ENCODE measurements around the gene ALDH7A1. TPM values are rescaled to one million over a fixed set of nuclear protein-coding genes. Genes with fewer than 3 reads are reported as not detected.

Gene ALDH7A1
- total and polyA plus RNA-seq, 2 donors (not counting 1 experiment from before 2014, with no cell fraction given): 0.78 to 3.3 TPM

GRCh38 chr5:126615286-126615685 is 20.3 kb upstream of the ALDH7A1 start:
- peaks cover 0 to 55% of the 10 kb centered on the region in 2 experiments for H3K36me3 ChIP-seq (replicated peaks in 1 of 2; ENCODE audit: control extremely low read depth in 1 of 2, control insufficient read depth in 1 of 2, extremely low read depth in 1 of 2, insufficient read depth in 2 of 2, low read length in 1 of 2)
- no peak overlapping the region for H2AFZ ChIP-seq (ENCODE audit: insufficient read depth, low read depth, low read length, poor library complexity, severe bottlenecking)
- peaks cover 38% of the 10 kb centered on the region for H4K20me1 ChIP-seq (ENCODE audit: control insufficient read depth, insufficient read depth, low read length, poor library complexity, severe bottlenecking)
- no peaks in the 10 kb centered on the region for H3K27me3 Mint-ChIP-seq
- no peaks in the 10 kb centered on the region for H3K9me3 ChIP-seq (ENCODE audit: control extremely low read depth in 1 of 3, control insufficient read depth in 2 of 3, insufficient read depth in 1 of 3, low read length in 2 of 3)
- DNase-seq (no peak), ATAC-seq (ENCODE audit: low read depth) (no peak)
- TF ChIP-seq, protein P1, sequence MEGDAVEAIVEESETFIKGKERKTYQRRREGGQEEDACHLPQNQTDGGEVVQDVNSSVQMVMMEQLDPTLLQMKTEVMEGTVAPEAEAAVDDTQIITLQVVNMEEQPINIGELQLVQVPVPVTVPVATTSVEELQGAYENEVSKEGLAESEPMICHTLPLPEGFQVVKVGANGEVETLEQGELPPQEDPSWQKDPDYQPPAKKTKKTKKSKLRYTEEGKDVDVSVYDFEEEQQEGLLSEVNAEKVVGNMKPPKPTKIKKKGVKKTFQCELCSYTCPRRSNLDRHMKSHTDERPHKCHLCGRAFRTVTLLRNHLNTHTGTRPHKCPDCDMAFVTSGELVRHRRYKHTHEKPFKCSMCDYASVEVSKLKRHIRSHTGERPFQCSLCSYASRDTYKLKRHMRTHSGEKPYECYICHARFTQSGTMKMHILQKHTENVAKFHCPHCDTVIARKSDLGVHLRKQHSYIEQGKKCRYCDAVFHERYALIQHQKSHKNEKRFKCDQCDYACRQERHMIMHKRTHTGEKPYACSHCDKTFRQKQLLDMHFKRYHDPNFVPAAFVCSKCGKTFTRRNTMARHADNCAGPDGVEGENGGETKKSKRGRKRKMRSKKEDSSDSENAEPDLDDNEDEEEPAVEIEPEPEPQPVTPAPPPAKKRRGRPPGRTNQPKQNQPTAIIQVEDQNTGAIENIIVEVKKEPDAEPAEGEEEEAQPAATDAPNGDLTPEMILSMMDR (IDR thresholded peaks at IDR 0.05): no peak
- TF ChIP-seq EZH2 (IDR thresholded peaks at IDR 0.05; ENCODE audit: borderline replicate concordance, insufficient read depth, low read depth, low read length, poor library complexity, severe bottlenecking): no peak
- H3K79me2 ChIP-seq (ENCODE audit: control insufficient read depth, insufficient read depth, low read length): peaks cover 45% of the 10 kb centered on the region
- WGBS (ENCODE audit: insufficient coverage): no CpG with 5 or more reads among the region's 4 CpGs
- no peaks in the 10 kb centered on the region for H3K9me3 Mint-ChIP-seq (ENCODE audit: insufficient read depth)
- no peak overlapping the region for H3K4me2 ChIP-seq (replicated peaks; ENCODE audit: low read depth, low read length, poor library complexity, severe bottlenecking)
- POLR2A ChIA-PET: interaction anchor here (0.7 kb wide), 1 partner anchor 267 kb away, joined by 3 read pairs; no protein-coding TSS in a partner anchor
- H3K27me3 ChIP-seq (replicated peaks in 1 of 4; ENCODE audit: control extremely low read depth in 1 of 4, control insufficient read depth in 3 of 4, insufficient read depth in 4 of 4, low read length in 3 of 4): no peaks in the 10 kb centered on the region
- H3K4me1 ChIP-seq (ENCODE audit: control insufficient read depth in 2 of 2, insufficient read depth in 2 of 2, low read length in 2 of 2): no peaks in the 10 kb centered on the region
- no peak overlapping the region for H3K9ac ChIP-seq (ENCODE audit: low read length)
- intact Hi-C loops (cut with micrococcal nuclease): no loop called here
- CTCF ChIA-PET: interaction anchor here (1.2 kb wide), 1 partner anchor 9 kb away, joined by 6 read pairs; no protein-coding TSS in a partner anchor
- H3K4me1 Mint-ChIP-seq: peaks cover 22% of the 10 kb centered on the region
- no peak overlapping the region for H3K27ac ChIP-seq (ENCODE audit: low read length in 2 of 2)
- no peak overlapping the region for H3K4me3 ChIP-seq (ENCODE audit: control extremely low read depth in 1 of 5, extremely low read depth in 1 of 5, insufficient read depth in 1 of 5, low read depth in 2 of 5, low read length in 4 of 5)
- H3K4me3 Mint-ChIP-seq: no peak overlapping the region
- no peak overlapping the region for H3K27ac Mint-ChIP-seq

GRCh38 chr5:126613941-126614592 is 19.0 kb upstream of the ALDH7A1 start:
- Histone ChIP-seq H3K9ac (ENCODE audit: low read length) (no peak overlapping the region), H3K4me3 (ENCODE audit: control extremely low read depth in 1 of 5, extremely low read depth in 1 of 5, insufficient read depth in 1 of 5, low read depth in 2 of 5, low read length in 4 of 5) (no peak overlapping the region), H2AFZ (ENCODE audit: insufficient read depth, low read depth, low read length, poor library complexity, severe bottlenecking) (no peak overlapping the region), H4K20me1 (ENCODE audit: control insufficient read depth, insufficient read depth, low read length, poor library complexity, severe bottlenecking) (peaks cover 41% of the 10 kb centered on the region), H3K4me1 (ENCODE audit: control insufficient read depth in 2 of 2, insufficient read depth in 2 of 2, low read length in 2 of 2) (no peaks in the 10 kb centered on the region), H3K36me3 (replicated peaks in 1 of 2; ENCODE audit: control extremely low read depth in 1 of 2, control insufficient read depth in 1 of 2, extremely low read depth in 1 of 2, insufficient read depth in 2 of 2, low read length in 1 of 2) (peaks cover 0 to 54% of the 10 kb centered on the region in 2 experiments), H3K9me3 (ENCODE audit: control extremely low read depth in 1 of 3, control insufficient read depth in 2 of 3, insufficient read depth in 1 of 3, low read length in 2 of 3) (no peaks in the 10 kb centered on the region), H3K27me3 (replicated peaks in 1 of 4; ENCODE audit: control extremely low read depth in 1 of 4, control insufficient read depth in 3 of 4, insufficient read depth in 4 of 4, low read length in 3 of 4) (no peaks in the 10 kb centered on the region), H3K4me2 (replicated peaks; ENCODE audit: low read depth, low read length, poor library complexity, severe bottlenecking) (no peak overlapping the region), H3K79me2 (ENCODE audit: control insufficient read depth, insufficient read depth, low read length) (peaks cover 52% of the 10 kb centered on the region), H3K27ac (ENCODE audit: low read length in 2 of 2) (no peak overlapping the region)
- ATAC-seq (ENCODE audit: low read depth): no peak
- H3K27me3 Mint-ChIP-seq: no peaks in the 10 kb centered on the region
- POLR2A ChIA-PET: no interaction called here
- TF ChIP-seq, protein P1 (IDR thresholded peaks at IDR 0.05): no peak
- no peak for TF ChIP-seq EZH2 (IDR thresholded peaks at IDR 0.05; ENCODE audit: borderline replicate concordance, insufficient read depth, low read depth, low read length, poor library complexity, severe bottlenecking)
- CTCF ChIA-PET: interaction anchor here (1.2 kb wide), 1 partner anchor 8 kb away, joined by 6 read pairs; no protein-coding TSS in a partner anchor
- no peak for DNase-seq
- H3K4me3 Mint-ChIP-seq: no peak overlapping the region
- H3K27ac Mint-ChIP-seq: no peak overlapping the region
- no peaks in the 10 kb centered on the region for H3K9me3 Mint-ChIP-seq (ENCODE audit: insufficient read depth)
- H3K4me1 Mint-ChIP-seq: peaks cover 26% of the 10 kb centered on the region
- 86% methylated on average over 1 of the region's 7 CpGs for WGBS (ENCODE audit: insufficient coverage)
- intact Hi-C loops (cut with micrococcal nuclease): no loop called here

Measured in B cell (primary cell).